Esophagus squamous epithelium (tissue), 5 donors: Measurements from ENCODE around the gene MRPL11. TPM values are rescaled to one million over a fixed set of nuclear protein-coding genes. Genes with fewer than 3 reads are reported as not detected.
A peak's percentile ranks its signal among the peaks of the same experiment; 100 is the strongest.

ENCODE experiments used
- DNase-seq: peaks from one replicate; lab custom pipeline; 2025; lab: John Stamatoyannopoulos, UW
- H3K27ac ChIP-seq, 4 donors: fragments of 200-600 bp; sonication (generic); one replicate each; pipeline ENCODE4 v1.5.1; 2016 to 2019; ENCODE audit warnings: mild to moderate bottlenecking in 1 of 4
- H3K27me3 ChIP-seq, 4 donors: fragments of 200-600 bp; sonication (generic); 1 replicate in 3 of 4; 2 replicates in 1 of 4; pipeline versions ENCODE4 v1.5.1 to v1.6.0; 2017 to 2021; ENCODE audit warnings: antibody characterized with exemption in 1 of 4
- H3K36me3 ChIP-seq, 3 donors: fragments of 200-600 bp; sonication (generic); one replicate each; pipeline ENCODE4 v1.5.1; 2016 to 2019
- H3K4me1 ChIP-seq, 3 donors: fragments of 200-600 bp; sonication (generic); one replicate each; pipeline ENCODE4 v1.5.1; 2017 to 2019
- H3K4me3 ChIP-seq, 4 donors: fragments of 200-600 bp; sonication (generic); 1 replicate in 3 of 4; 2 replicates in 1 of 4; pipeline ENCODE4 v1.5.1; 2016 to 2019; ENCODE audit warnings: mild to moderate bottlenecking in 2 of 4, moderate library complexity in 1 of 4
- H3K9me3 ChIP-seq, 3 donors: fragments of 200-600 bp; sonication (generic); one replicate each; pipeline ENCODE4 v1.5.1; 2016 to 2019
- POLR2A ChIP-seq, 4 donors: fragments of 450-650 bp; IDR thresholded peaks; one replicate each; pipeline ENCODE4 v1.6.1; 2017; ENCODE audit warnings: antibody characterized with exemption in 4 of 4, mild to moderate bottlenecking in 4 of 4, moderate library complexity in 3 of 4
- WGBS, 2 donors: methylation state at CpG; one replicate each; pipeline ENCODE4 v1.1.5; 2018; 5-methylcytosine and 5-hydroxymethylcytosine counted together
- intact Hi-C: fragments of 100-400 bp; cut with DNase I; formaldehyde crosslinking; loops from one replicate; pipeline ENCODE4 v1.15.0; 2022
- total RNA-seq, 4 donors: library from RNA; depleted of rRNA; stranded (reverse); fragments of >200 nt; gene quantifications; one replicate each; pipeline ENCODE4 v1.1.0, GENCODE V29; 2016
- TF ChIP-seq, protein P1 (sequence below), 6 experiments: fragments of 450-650 bp in 4 of 6; fragments of 200-600 bp in 2 of 6; sonication (generic) in 2 of 6; IDR thresholded peaks; one replicate each; pipeline ENCODE4 v1.5.1; 2016 to 2019; ENCODE audit warnings: antibody characterized with exemption in 6 of 6, mild to moderate bottlenecking in 4 of 6, moderate library complexity in 4 of 6
- donor health status: DM: yes; HTN: yes; CAD: no.

Gene MRPL11
- total RNA-seq, 4 donors from 2014 or later: 39.3 to 66.4 (median 54.2) TPM

DNA sequence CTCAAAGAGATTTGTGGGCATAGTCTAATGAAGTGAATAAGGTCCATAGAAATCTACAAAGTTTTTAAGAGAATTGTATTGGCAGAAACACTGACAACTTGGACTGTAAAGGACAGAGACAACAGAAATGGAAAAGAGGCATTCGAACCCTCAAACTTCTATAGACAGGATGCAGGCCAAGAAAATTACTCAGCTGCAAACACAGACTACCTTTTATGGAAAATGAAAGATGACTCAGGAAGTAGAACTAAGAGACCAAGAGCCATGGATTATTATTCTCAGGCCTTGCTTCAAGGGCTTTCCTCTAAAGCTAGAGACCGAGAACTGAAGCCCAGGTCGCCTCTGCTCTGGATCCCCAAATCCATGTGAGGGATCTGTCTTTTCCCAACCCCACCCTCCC lies 24.3 kb upstream of the MRPL11 start:
- no peaks in the 10 kb centered on the region for H3K27me3 ChIP-seq
- no peak overlapping the region for H3K27ac ChIP-seq
- H3K36me3 ChIP-seq: no peaks in the 10 kb centered on the region
- TF ChIP-seq POLR2A (IDR thresholded peaks at IDR 0.05): no peak
- TF ChIP-seq, protein P1, sequence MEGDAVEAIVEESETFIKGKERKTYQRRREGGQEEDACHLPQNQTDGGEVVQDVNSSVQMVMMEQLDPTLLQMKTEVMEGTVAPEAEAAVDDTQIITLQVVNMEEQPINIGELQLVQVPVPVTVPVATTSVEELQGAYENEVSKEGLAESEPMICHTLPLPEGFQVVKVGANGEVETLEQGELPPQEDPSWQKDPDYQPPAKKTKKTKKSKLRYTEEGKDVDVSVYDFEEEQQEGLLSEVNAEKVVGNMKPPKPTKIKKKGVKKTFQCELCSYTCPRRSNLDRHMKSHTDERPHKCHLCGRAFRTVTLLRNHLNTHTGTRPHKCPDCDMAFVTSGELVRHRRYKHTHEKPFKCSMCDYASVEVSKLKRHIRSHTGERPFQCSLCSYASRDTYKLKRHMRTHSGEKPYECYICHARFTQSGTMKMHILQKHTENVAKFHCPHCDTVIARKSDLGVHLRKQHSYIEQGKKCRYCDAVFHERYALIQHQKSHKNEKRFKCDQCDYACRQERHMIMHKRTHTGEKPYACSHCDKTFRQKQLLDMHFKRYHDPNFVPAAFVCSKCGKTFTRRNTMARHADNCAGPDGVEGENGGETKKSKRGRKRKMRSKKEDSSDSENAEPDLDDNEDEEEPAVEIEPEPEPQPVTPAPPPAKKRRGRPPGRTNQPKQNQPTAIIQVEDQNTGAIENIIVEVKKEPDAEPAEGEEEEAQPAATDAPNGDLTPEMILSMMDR (IDR thresholded peaks at IDR 0.05): no peak
- no peak overlapping the region for H3K4me3 ChIP-seq
- WGBS, 2 donors: 71 to 93% methylated on average over 3 of the region's 3 CpGs
- intact Hi-C loops: no loop called here
- DNase-seq: no peak
- H3K9me3 ChIP-seq: peaks cover 0 to 3% (median 0%) of the 10 kb centered on the region in 3 donors
- H3K4me1 ChIP-seq: peaks cover 10 to 23% (median 15%) of the 10 kb centered on the region in 3 donors

DNA sequence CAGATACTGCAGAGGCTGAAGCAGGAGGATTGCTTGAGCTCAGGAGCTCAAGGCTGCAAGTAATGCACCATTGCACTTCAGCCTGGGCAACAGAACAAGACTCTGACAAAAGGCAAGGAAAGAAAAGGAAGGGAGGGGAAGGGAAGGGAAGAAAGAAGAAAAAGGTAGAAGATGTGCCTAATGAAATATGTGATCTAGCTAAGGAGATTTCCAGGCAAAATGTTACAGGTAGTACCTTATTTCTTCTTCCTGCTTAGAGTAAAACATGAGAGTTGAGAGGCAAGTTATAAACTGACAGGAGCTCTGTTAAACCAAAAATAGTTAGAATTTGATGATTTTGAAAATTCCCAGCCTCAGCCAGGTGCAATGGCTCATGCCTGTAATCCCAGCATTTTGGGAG lies 23.4 kb upstream of the MRPL11 start:
- Histone ChIP-seq H3K27me3 (no peaks in the 10 kb centered on the region), H3K36me3 (no peaks in the 10 kb centered on the region), H3K4me3 (no peak overlapping the region), H3K4me1 (peaks cover 4 to 15% (median 11%) of the 10 kb centered on the region in 3 donors), H3K9me3 (peaks cover 0 to 3% (median 0%) of the 10 kb centered on the region in 3 donors), H3K27ac (no peak overlapping the region)
- intact Hi-C loops: no loop called here
- no peak for TF ChIP-seq POLR2A (IDR thresholded peaks at IDR 0.05)
- TF ChIP-seq, protein P1 (IDR thresholded peaks at IDR 0.05): no peak
- DNase-seq: no peak

DNA sequence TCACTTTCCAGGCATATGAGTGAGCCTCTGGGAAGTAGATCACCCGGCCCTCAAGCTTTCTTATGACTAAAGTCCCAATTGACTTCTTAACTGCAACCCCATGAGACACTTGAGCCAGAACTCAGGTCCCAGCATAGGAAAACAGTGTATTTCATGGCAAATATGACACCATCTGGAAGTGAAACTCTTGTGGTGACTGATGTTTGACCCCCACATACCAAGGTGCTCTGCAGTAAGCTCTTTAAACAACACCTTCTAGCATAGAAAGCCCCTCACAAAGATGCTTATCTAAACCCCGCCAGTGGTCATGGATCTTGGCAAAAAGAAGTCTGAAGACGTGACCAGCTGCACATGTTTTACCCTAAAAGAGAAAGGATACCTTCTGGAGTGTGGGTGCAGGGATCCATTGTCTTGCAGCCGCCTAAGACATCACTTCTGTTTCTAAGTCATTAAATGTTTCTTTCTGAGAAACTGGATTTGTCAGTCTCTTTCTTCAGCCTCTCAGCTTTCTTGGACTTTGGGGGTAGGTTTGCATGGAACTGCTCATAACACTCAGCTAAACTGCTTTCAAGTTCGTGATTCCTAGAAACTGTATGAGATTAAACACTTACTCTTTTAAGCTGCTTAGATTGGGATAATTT lies 20.6 kb upstream of the MRPL11 start:
- DNase-seq: no peak
- WGBS, 2 donors: 51 to 62% methylated on average over 4 to 5 of the region's 5 CpGs
- intact Hi-C loops: no loop called here

DNA sequence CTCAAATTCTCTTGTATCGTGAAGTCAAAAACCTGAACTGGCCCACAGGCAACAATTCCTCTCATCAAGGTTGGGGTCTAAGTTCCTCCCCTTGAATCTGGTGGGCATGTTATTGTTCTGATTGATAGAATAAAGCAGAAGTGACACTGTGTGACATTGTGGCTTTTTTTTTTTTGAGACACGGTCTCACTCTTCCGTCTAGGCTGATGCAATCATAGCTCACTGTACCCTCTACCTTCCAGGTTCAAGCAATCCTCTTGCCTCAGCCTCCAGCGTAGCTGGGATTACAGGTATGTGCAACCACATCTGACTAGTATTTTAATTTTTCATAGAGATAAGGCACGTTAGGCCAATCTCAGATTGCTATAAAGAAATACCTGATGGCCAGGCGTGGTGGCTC lies 19.2 kb upstream of the MRPL11 start:
- Histone ChIP-seq H3K27me3 (peaks cover 0 to 6% (median 0%) of the 10 kb centered on the region in 4 donors), H3K4me3 (no peak overlapping the region), H3K27ac (no peak overlapping the region), H3K9me3 (peaks cover 0 to 3% (median 0%) of the 10 kb centered on the region in 3 donors), H3K4me1 (no peaks in the 10 kb centered on the region), H3K36me3 (no peaks in the 10 kb centered on the region)
- intact Hi-C loops: no loop called here
- no peak for DNase-seq
- 85 to 88% methylated on average over 5 of the region's 6 CpGs for WGBS, 2 donors
- no peak for TF ChIP-seq POLR2A (IDR thresholded peaks at IDR 0.05)
- TF ChIP-seq, protein P1 (IDR thresholded peaks at IDR 0.05): no peak

More for the DNA sequence above, 20.6 kb upstream of the MRPL11 start:
- Histone ChIP-seq H3K4me3 (no peak overlapping the region), H3K36me3 (no peaks in the 10 kb centered on the region), H3K9me3 (peaks cover 0 to 3% (median 0%) of the 10 kb centered on the region in 3 donors), H3K4me1 (no peaks in the 10 kb centered on the region), H3K27me3 (peaks cover 0 to 6% (median 0%) of the 10 kb centered on the region in 4 donors), H3K27ac (no peak overlapping the region)
- TF ChIP-seq POLR2A (IDR thresholded peaks at IDR 0.05): no peak

DNA sequence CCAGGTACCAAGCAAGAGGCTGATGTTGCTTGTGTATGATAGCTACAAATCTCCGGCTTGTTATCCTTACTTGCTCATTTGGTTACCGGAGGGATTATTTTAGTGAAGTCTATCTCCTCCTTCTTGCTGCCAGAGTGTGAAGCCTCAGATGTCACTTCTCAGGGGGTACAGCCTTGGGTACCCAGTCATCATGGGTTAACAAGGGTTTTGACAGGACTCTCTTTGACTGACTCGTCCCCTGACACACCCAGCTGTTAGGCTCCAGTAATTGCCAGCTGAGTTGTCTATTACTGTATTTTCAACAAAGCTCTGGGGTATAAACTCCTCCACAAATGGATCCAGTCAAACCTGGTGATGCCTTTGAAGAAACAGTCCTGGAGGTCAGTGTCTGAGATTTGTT lies 16.2 kb upstream of the MRPL11 start:
- TF ChIP-seq, protein P1 (IDR thresholded peaks at IDR 0.05): no peak
- no peak for TF ChIP-seq POLR2A (IDR thresholded peaks at IDR 0.05)
- WGBS, 2 donors: 48 to 57% methylated on average over 3 of the region's 3 CpGs
- Histone ChIP-seq H3K36me3 (no peaks in the 10 kb centered on the region), H3K4me3 (no peak overlapping the region), H3K27ac (peak overlapping the region in 2 of 4 donors; percentile 15 to 58), H3K4me1 (no peaks in the 10 kb centered on the region), H3K27me3 (peaks cover 0 to 6% (median 0%) of the 10 kb centered on the region in 4 donors), H3K9me3 (no peaks in the 10 kb centered on the region)
- no peak for DNase-seq
- intact Hi-C loops: no loop called here
